NCI-H82 treated with DMSO at 0.1 percent for 48 hours (cell line): ENCODE measurements around the gene TMEM141.
"Not testable (repeated sequence)": the region's sequence is repeated elsewhere in the genome, so short reads cannot be mapped to it uniquely, and the experiment has no call there.

Experiments used
- DNase-seq: peaks from one replicate; lab custom pipeline; 2025; ENCODE audit not compliant: unreplicated experiment; lab: John Stamatoyannopoulos, UW

The TMEM141 gene

DNA sequence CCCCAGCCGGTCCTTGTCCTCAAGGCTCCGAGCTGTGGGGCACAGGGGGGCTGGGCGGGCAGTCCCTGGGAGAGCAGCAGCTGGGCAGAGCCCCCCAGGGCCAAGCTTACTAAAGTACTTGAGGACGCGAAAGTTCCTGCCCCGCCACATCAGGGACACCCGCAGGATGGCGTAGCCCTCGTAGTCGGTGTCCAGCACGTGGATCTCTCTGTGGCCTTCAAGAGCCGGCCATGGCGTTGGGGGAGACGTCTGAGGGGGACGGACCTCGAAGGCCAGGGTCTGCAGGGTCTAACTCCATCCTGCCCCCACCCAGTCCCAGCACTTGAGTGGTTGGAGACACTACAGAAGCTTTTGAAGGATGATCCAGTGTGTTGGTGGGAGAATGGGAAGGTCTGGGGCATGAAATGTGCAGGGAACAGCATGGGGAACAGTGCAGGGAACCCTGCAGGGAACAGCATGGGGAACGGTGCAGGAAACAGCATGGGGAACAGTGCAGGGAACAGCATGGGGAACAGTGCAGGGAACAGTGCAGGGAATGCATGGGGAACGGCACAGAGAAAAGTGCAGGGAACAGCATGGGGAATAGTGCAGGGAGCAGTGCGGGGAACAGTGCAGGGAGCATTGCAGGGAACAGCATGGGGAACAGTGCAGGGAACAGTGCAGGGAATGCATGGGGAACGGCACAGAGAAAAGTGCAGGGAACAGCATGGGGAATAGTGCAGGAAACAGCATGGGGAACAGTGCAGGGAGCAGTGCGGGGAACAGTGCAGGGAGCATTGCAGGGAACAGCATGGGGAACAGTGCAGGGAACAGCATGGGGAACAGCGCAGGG, 35.6 kb upstream of the TMEM141 start:
- DNase-seq: not testable (repeated sequence)

DNA sequence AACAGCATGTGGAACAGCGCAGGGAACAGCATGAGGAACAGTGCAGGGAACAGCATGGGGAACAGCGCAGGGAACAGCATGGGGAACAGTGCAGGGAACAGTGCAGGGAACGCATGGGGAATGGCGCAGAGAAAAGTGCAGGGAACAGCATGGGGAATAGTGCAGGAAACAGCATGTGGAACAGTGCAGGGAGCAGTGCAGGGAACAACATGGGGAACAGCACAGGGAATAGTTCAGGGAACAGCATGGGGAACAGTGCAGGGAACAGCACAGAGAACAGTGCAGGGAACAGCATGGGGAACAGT, 35.1 kb upstream of the TMEM141 start:
- no peak for DNase-seq

DNA sequence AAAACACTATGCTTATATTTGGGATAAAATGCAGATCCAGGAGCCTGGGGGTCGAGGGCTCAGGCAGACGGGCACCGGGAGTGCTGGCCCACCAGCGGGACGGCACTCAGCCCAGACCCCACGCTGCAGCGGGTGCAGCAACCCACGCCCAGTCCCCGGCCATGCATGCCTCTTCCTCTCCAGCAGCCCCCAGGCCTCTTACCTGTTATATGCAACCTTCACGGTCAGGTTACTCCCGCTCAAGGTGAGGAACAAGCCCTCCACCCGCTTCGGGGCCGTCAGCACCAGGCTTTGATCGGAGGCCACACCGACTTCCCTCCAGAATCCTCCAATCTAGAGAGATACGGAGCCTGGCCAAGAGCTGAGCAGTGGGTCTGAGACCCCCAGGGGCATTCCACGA, 34.3 kb upstream of the TMEM141 start:
- no peak for DNase-seq

DNA sequence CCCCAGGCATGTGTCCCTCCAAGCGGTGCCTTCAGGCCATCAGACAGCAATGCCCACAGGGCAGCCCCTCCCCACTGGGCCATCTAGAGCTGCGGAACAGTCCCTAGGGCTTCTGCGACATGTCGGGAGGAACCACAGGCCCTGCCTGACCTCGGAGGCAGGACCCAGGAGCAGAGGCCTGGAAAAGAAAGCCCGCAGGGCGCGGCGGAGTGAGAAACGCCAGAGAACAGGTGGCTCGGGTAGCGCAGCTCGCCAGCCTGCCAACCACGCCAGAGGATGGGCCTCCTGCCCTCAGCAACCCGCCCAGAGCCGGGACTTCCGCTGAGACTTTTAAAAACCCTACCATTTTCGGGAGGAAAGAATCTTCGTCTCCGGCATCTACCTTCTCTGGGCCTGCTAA, 33.8 kb upstream of the TMEM141 start:
- DNase-seq: no peak

DNA sequence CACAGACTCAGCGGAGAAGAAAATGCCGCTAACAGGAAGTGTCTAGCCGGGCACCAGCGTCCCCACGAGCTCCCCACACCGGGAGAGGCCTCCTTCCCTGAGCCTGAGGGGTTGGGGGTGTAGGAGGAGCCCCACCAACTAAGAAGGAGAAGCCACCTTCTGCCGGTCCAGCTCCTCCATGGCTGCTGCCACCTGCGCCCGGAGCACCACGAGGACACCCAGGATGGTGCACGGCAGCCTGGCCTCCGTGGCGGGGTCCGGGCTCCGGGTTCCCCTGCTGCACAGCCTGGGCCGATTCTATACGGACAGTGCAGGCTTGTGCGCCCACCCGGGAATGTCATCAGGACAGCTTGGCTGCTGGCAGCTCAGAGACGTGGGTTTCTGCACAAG, 33.4 kb upstream of the TMEM141 start:
- DNase-seq: no peak

DNA sequence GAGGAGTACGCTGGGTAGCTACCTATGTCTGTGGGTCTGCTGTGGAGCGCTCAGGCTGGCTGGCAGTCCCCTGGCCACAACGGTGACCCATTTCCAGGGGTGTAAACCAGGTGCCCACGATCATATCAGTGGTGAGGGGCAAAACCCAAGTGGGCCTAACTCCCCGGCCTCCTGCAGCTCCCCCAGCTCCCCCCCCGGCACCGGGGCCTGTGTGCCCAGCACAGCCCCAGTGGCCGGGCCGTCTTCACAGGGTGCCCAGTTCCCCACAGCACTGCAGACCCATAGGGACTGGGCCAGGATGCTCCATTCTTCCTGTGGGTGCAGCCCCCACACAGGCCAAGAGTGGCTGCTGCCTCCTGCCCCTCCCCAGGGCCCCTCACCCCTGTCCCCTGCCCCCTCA, 32.1 kb upstream of the TMEM141 start:
- no peak for DNase-seq

DNA sequence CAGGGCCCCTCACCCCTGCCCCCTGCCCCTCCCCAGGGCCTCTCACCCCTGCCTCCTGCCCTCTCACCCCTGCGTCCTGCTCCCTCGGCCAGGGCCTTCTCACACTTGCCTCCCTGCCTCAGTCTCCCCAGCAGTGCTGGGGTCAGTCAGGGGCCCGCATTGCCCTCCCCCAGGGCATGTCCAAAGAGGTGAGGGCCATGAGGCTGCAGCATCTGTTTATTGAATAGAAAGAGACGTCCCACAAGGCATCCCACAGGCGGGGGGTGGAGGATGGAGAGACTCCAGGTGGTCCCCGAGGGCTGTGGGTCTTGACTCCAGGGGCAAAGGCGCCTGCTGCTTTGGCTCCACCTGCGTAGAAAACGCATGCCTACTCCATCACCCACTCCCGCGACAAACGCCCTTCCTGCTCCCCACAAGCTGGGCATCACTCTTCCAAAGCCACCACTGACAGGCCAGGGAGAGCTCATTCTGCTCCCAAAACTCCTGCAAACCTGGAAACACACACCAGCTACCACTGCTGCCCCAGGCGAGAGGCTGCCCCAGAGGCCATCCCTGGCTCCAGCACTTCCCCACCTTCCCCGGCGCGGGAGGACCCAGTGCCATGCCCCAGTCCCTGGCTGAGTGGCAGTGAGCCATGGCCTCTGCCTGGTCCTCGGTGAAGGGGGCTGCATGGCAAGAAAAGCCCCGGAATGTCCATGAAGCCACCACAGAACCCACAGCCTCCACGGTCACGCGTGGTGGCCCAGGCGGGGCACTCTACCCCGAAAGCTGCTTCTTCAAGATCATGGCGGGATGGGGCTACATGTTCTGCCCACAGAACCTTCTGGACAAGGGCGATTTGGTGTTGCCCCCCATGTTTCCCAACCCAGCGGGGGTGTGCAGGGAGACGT, 31.5 kb upstream of the TMEM141 start:
- no peak for DNase-seq

DNA sequence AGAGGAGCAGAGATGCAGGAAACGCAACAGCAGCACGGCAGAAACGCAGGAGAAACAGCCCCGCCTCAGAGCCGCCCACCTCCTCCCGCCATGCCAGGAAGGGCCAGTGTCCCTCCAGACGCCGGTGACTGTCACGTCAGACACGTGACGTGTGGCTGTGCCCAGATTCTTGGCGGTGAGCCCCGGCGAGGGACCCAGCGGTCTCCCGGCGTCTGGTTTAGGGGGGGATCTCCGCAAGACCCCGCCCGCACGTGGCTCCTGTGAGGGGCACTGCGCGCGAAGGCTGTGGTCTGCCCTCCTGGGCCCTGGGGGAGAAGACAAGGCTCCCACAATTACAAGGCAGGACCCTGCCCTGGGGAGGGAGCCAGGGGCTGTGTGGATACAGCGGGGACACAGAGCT, 30.7 kb upstream of the TMEM141 start:
- no peak for DNase-seq

DNA sequence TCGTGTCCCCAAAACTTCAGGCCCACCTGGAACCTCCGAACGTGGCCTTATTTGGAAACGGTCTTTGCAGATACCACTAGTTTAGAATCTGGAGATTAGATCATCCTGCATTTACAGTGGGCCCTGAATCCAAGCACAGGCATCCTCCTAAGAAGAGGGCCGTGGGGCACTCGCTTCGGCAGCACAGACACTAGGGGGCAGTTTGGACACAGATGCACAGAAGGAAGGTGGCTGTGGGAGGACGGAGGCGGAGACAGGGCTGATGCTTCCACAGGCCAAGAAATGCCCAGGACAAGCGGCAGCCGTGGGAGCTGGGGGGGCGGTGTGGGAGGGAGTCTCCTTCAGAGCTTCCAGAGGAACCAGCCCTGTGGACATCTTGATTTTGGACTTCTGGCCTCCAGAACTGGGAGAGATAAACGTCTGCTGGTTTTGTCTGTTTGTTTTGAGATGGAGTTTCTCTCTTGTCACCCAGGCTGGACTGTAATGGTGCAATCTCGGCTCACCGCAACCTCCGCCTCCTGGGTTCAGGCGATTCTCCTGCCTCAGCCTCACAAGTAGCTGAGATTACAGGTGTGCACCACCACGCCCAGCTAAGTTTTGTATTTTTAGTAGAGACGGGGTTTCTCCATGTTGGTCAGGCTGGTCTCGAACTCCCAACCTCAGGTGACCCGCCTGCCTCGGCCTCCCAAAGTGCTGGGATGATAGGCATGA, 30.2 kb upstream of the TMEM141 start:
- DNase-seq: peak; percentile 53

DNA sequence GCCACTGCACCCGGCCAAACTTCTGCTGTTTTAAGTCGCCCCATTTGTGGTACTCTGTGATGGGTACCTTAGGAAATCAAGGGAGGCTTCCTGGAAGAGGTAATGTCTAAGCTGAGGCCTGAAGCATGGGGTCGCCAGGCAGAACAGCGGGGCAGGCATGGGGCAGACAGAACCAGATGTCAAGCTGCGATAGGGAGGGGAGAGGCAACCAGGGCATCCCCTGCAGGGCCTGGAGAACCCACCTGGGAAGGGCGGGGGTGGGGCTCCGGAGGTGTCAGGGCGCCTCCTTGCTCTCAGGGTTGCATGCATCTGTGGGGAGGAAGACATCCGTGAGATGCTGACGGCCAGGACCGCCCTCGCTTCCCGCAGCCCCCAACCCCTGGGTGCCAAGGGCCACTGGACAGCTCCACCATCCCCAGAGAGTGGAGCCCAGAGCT, 29.6 kb upstream of the TMEM141 start:
- DNase-seq: no peak

DNA sequence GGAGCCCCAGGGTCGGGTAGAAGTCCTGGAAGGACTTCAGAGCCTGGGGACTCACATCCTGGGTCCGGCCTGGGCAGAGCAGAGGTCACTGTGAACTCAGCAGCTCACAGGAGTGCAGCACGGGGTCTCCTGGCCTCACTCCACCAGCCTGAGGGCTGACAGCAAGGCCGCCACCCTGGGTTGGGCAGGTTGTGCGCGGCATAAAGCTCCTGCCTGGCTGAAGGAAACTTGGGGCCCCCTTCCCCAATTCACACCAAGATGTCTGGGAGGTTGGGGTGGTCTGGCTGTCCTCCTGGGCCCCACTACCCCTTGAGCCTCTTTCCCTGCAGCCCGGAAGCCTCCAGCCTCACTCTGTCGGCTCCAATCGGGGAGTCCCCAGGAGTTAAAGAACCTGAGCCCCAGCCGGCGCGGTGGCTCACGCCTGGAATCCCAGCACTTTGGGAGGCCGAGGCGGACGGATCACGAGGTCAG, 28.9 kb upstream of the TMEM141 start:
- no peak for DNase-seq

DNA sequence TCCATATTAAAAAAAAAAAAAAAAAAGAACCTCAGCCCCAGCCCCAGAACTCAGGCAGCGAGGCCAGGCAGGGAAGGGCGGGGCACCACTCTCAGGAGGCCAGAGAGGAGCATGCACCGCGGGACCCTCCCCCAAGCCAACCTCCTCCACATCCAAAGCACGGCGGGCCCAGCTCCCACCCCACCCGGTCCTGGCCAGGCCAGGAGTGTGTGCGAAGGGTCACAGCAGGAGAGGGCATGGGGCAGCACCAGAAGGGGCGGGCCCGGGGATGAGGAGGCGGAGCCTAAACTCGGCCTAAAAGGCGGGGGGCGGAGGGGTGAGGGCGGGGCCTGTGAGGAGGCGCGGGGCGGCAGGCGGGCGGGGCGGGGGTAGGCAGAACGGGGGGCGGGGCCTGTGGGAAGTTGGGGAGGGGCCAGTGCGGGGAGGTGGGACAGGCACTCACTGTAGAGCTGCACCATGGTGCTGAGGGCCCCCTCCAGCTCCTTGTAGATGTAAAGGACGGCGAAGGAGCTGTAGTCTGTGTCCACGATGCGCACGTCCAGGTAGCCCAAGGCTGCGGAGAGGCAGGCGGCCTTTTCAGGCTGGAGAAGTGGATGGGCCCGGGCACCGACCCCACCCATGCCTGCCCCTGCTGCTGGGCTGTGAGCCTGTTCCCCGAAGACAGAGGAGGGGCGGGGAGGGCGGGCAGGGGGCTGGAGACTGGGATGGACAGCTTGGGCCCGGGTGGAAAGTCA, 28.1 kb upstream of the TMEM141 start:
- DNase-seq: peak; percentile 56

DNA sequence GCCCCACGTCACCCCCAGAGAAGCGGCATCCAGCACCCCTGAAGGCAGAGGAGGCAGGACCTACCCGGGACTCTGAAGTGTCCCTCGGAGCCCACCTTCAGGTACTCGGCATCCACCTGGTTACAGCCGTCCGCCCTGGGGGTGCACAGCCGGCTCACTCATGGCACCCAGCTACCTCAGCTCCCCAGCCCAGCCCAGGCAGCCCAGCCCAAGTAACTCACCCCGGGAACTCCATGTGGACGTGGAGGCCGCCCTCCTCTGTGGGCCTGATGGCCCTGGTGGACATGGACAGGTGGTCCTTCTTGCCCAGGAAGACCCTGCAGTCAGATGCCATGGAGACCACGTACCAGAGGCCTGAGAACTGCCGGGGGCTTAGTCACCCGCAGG, 27.5 kb upstream of the TMEM141 start:
- no peak for DNase-seq

DNA sequence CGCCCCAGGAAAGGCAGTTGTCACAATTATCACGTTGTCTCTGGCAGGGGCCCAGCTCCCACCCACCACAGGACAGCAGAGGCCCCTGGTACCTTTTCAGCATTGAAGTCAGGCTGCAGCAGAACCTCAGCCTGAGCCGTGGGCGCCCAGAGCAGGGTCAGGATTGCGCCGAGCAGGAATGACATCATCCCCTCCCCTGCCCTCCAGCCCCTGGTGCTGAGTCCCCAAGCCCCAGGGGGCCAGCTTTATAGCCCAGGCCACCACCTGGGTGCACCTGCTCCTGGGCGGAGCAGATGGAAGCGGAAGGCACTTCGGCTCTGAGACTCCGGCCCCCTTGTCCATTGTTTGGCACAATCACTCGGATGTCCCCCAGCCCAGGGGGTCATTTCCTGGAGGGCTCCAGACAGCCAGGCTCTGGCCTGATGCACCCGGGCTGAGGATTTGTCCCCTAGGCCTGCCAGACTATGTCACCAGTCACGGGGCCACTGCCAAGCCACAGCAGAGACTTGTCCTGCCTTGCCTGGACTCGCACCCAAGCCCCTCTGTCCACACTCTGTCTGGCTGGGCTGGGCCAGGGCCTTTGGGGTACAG, 26.7 kb upstream of the TMEM141 start, which contains the start of gene LCN15:
Gene LCN15 (minus strand): TSS at position 218 of the 591 bp plus-strand sequence. CDS start 30 bp downstream, at position 188.
- no peak for DNase-seq

DNA sequence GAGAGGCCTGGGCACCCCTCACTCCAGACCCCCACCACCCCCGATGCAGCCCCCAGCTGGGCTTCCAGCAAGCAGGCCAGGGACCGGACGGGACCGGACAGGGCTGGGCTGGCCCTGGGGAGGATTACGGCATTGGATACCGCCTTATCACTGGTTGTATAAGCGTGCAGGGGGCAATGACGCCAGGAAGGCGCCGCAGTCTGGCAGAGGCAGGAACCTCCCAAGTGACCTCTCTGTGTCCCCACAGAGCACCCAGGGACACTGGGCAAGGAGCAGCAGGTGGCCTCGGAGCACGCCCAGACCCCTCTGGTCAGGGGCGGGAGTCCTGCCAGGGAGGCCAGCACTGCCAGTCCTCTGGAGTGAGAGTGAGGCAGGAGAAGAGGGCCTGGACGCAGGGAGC, 26.1 kb upstream of the TMEM141 start:
- DNase-seq: no peak

DNA sequence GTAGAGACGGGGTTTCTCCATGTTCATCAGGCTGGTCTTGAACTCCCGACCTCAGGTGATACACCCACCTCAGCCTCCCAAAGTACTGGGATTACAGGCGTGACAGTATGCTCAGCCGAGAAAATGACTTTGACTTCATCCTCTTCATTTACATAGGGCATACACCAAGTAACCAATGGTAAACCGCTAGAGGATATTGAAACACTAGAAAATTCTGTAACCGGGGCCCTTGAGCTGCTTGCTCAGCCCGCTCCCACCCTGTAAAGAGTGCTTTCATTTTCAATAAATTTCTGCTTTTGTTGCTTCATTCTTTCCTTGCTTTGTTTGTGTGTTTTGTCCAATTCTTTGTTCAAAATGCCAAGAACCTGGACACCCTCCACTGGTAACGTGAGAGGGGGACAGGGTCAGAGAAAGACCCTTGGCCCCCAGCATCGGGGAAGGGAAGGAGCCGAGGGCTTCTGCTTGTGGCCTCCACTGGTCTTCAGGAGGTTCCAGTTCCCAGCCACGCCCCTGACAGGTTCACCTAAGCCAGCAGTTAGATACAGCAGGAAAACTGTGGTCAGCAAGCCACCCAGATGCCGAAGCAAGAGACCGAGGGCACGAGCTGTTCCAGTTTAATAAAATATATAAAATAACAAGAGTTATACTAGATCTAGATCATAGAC, 25.3 kb upstream of the TMEM141 start:
- not testable (repeated sequence) for DNase-seq

DNA sequence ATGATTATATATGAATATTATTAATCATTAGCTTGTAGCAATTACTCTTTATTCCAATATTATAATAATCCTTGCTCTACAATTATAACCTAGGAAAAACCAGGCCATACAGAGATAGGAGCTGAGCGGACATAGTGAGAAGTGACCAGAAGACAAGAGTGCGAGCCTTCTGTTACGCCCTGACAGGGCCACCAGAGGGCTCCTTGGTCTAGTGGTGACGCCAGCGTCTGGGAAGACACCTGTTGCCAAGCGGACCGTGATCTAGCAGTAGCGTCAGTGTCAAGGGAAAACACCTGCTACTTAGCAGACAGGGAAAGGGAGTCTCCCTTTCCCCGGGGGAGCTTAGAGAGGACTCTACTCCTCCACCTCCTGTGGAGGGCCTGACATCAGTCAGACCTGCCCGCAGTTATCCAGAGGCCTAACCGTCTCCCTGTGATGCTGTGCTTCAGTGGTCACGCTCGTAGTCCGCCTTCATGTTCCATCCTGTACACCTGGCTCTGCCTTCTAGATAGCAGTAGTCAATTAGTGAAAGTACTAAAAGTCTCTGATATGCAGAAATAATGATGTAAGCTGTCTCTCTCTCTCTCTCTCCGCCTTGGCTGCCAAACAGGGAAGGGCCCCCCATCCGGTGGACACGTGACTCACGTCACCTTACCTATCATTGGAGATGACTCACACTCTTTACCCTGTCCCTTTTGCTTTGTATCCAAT, 24.6 kb upstream of the TMEM141 start:
- DNase-seq: not testable (repeated sequence)

DNA sequence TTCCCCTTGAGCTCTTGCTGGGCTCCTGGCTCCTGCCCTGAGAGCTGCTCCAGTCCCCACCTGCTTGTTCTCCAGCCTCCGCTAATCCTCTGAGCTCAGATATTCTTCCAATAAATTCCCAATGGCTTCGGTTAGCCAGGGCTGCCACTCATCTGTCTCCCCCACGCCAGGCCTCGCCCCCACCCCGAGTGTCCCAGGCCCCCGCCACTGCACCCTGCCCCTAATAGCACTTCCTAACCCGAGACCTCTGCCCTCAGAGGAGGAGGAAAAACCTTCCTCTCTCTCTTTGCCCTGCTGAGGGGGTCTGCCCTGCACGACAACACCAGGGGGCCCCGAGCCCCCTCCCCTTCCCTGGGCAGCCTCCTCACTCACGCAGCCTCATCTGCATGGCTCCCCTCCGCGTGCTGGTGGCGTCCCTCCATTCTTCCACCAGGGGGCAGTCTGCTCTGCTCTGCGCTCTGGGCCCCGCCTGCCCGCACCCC, 21.4 kb upstream of the TMEM141 start:
- peak; percentile 45 for DNase-seq

DNA sequence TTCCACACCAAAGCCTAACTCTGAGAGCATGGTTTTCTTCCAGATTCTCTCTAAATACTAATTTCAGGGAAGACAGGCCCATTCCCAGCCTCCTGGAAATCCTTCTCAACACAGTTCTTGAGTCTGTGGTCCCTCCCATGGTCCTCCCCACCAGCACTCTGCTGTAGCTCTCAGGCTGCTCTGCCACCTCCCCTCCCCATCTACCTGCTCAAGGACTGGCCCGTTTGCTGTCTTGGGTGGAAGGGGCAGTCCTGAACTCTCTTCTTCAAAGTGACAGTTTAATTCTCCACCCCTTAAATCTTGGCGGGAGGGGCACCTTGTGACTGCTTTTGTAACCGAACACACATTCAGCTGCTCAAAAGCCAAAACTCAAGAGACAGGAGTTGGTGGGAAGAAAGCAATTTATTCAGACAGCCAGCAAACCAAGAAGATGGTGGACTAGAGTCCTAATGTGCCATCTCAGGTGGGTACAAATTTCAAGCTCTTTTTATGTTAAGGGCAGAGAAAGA, 19.2 kb upstream of the TMEM141 start:
- no peak for DNase-seq
